ENCODE data around the gene PALB2. TPM values are rescaled to one million over a fixed set of nuclear protein-coding genes. Genes with fewer than 3 reads are reported as not detected.
A peak's percentile ranks its signal among the peaks of the same experiment; 100 is the strongest.

The PALB2 gene
- total and polyA plus RNA-seq, 9 of the 15 experiments (the other 6 are each of a cell fraction or from before 2014, with no cell fraction given), result 7.0 to 25.8 (median 15.2) TPM

DNA sequence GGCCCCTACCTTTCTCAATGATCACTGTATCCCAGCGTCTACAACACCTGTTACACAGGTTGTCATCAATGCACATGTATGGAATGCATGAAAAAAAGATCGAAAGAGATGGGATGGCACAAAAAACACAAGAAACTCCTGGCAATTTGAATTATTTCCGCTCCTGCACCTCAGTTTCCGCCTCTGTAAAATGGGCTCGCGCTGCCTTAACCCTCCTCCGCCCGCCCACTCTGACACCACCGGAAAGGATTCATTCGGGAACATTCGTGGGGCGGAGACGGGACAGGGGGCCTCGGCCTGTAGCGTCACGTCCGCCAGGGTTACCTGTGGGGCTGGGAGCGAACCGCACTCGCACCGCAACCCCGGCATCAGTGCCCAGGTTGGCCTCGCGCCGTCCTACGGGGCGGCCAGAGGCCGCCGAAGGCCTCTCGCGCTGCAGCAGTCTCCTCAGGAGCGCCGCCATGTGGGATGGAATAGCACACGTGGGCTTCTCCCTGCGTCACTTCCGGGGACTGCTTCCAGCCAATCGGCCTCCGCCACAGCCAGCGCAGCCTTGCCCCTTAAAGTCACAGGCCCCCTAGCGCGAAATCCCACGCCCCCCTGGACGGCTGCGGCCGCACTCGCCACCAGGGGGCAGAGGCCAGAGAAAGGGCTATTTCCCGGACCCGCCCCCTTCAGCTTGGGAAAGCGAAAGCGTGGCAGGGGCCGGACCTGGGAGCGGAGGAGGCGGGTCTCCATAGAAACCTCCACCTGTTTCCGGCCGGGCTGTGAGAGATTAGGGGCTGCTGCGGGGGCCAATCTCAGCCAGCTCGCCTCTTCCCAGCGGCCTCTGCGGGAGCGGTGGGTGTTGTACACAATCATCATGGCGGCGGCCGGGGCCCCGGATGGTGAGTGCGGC lies 84.0 kb downstream of the PALB2 start, which contains the start of the genes EARS2 and UBFD1 (continued):
- TF ChIP-seq NRF1 (conservative IDR thresholded peaks at IDR 0.05 in 1 of 2, IDR thresholded peaks at IDR 0.05 in 1 of 2) (peak; percentile 79 to 82), JUNB (CRISPR knock-in tag; conservative IDR thresholded peaks at IDR 0.05) (no peak), TEAD4 (IDR thresholded peaks at IDR 0.05; ENCODE audit: low read length) (peak; percentile 48), TEAD4 (CRISPR knock-in tag; IDR thresholded peaks at IDR 0.05; ENCODE audit: borderline replicate concordance) (no peak), CSDE1 (IDR thresholded peaks at IDR 0.05) (no peak), TOE1 (IDR thresholded peaks at IDR 0.05; ENCODE audit: borderline replicate concordance) (peak; percentile 90), TOE1 (CRISPR knock-in tag; IDR thresholded peaks at IDR 0.05; ENCODE audit: borderline replicate concordance, low read depth) (no peak), SRF (CRISPR knock-in tag; IDR thresholded peaks at IDR 0.05) (peak in 1 of 2 experiments; percentile 98; a peak in 2 of 4 replicates), POLR2B (IDR thresholded peaks at IDR 0.05; ENCODE audit: low read depth, partially characterized antibody) (peak; percentile 44), RNF2 (IDR thresholded peaks at IDR 0.05) (0 out of 2 replicates have a peak, but pooled peaks have one; percentile 20), ZNF140 (CRISPR knock-in tag; IDR thresholded peaks at IDR 0.05) (no peak), SMC3 (conservative IDR thresholded peaks at IDR 0.05; ENCODE audit: insufficient read depth, low read depth, low read length) (peak; percentile 78; the same call in 1 of the 2 replicates), COPS2 (conservative IDR thresholded peaks at IDR 0.05) (no peak), ETV6 (IDR thresholded peaks at IDR 0.05; ENCODE audit: borderline replicate concordance in 1 of 2, low read depth in 2 of 2, low read length in 1 of 2) (no peak), ETV6 (CRISPR knock-in tag; IDR thresholded peaks at IDR 0.05; ENCODE audit: borderline replicate concordance) (no peak), KLF10 (CRISPR knock-in tag; IDR thresholded peaks at IDR 0.05) (no peak), PRPF4 (IDR thresholded peaks at IDR 0.05; ENCODE audit: insufficient read depth, low read depth, low read length, poor library complexity, severe bottlenecking) (peak; percentile 79), ZNF668 (CRISPR knock-in tag; IDR thresholded peaks at IDR 0.05) (0 out of 2 replicates have a peak, but pooled peaks have one; percentile 50), ZFP30 (CRISPR knock-in tag; IDR thresholded peaks at IDR 0.05; ENCODE audit: borderline replicate concordance) (no peak), NR2F6 (CRISPR knock-in tag; IDR thresholded peaks at IDR 0.05) (no peak), FIP1L1 (IDR thresholded peaks at IDR 0.05; ENCODE audit: low read depth, low read length, poor library complexity, severe bottlenecking) (peak; percentile 97)
- TF ChIP-seq, protein P1, sequence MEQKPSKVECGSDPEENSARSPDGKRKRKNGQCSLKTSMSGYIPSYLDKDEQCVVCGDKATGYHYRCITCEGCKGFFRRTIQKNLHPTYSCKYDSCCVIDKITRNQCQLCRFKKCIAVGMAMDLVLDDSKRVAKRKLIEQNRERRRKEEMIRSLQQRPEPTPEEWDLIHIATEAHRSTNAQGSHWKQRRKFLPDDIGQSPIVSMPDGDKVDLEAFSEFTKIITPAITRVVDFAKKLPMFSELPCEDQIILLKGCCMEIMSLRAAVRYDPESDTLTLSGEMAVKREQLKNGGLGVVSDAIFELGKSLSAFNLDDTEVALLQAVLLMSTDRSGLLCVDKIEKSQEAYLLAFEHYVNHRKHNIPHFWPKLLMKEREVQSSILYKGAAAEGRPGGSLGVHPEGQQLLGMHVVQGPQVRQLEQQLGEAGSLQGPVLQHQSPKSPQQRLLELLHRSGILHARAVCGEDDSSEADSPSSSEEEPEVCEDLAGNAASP (IDR thresholded peaks at IDR 0.05), result no peak
- TF ChIP-seq, protein P2, sequence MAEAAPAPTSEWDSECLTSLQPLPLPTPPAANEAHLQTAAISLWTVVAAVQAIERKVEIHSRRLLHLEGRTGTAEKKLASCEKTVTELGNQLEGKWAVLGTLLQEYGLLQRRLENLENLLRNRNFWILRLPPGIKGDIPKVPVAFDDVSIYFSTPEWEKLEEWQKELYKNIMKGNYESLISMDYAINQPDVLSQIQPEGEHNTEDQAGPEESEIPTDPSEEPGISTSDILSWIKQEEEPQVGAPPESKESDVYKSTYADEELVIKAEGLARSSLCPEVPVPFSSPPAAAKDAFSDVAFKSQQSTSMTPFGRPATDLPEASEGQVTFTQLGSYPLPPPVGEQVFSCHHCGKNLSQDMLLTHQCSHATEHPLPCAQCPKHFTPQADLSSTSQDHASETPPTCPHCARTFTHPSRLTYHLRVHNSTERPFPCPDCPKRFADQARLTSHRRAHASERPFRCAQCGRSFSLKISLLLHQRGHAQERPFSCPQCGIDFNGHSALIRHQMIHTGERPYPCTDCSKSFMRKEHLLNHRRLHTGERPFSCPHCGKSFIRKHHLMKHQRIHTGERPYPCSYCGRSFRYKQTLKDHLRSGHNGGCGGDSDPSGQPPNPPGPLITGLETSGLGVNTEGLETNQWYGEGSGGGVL (CRISPR knock-in tag; IDR thresholded peaks at IDR 0.05), result no peak
- TF ChIP-seq, protein P3, sequence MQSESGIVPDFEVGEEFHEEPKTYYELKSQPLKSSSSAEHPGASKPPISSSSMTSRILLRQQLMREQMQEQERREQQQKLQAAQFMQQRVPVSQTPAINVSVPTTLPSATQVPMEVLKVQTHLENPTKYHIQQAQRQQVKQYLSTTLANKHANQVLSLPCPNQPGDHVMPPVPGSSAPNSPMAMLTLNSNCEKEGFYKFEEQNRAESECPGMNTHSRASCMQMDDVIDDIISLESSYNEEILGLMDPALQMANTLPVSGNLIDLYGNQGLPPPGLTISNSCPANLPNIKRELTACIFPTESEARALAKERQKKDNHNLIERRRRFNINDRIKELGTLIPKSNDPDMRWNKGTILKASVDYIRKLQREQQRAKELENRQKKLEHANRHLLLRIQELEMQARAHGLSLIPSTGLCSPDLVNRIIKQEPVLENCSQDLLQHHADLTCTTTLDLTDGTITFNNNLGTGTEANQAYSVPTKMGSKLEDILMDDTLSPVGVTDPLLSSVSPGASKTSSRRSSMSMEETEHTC (IDR thresholded peaks at IDR 0.05), result no peak

All from K562 (cell line).